Measurements from ENCODE around the gene MPPED1.

The MPPED1 gene

DNA sequence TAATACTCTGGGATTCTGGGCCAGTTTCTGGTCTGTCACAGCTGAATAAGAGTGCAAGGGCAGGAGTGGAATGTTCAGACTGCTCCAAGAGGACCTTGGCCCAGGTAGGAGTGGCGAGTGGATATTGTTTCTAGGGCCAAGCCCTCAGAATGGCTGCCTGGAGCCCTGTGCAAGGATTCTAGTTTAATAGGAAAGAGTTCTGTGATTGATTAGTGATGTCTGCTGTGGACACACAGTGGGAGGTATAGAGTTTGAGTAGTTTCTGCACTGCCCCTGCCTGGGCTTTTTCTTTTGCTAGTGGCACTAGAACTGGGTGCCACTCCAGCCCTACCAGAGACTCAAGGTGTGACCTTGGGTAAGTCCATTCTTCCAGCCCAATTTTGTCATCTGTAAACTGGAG is 9.7 kb upstream of the MPPED1 start:
- TF ChIP-seq, protein P1, sequence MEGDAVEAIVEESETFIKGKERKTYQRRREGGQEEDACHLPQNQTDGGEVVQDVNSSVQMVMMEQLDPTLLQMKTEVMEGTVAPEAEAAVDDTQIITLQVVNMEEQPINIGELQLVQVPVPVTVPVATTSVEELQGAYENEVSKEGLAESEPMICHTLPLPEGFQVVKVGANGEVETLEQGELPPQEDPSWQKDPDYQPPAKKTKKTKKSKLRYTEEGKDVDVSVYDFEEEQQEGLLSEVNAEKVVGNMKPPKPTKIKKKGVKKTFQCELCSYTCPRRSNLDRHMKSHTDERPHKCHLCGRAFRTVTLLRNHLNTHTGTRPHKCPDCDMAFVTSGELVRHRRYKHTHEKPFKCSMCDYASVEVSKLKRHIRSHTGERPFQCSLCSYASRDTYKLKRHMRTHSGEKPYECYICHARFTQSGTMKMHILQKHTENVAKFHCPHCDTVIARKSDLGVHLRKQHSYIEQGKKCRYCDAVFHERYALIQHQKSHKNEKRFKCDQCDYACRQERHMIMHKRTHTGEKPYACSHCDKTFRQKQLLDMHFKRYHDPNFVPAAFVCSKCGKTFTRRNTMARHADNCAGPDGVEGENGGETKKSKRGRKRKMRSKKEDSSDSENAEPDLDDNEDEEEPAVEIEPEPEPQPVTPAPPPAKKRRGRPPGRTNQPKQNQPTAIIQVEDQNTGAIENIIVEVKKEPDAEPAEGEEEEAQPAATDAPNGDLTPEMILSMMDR (conservative IDR thresholded peaks at IDR 0.05) = no peak
- TF ChIP-seq ZFX (IDR thresholded peaks at IDR 0.05) = no peak
- no peak overlapping the region for H3K27ac ChIP-seq

- TF ChIP-seq, protein P1 (conservative IDR thresholded peaks at IDR 0.05) = no peak
- no peak for TF ChIP-seq ZFX (IDR thresholded peaks at IDR 0.05)
These were observed 7.0 kb upstream of the MPPED1 start for GRCh38 chr22:43404673-43405385.

GRCh38 chr22:43406186-43406790 is 5.5 kb upstream of the MPPED1 start:
- no peak overlapping the region for H3K27ac ChIP-seq
- TF ChIP-seq, protein P1 (conservative IDR thresholded peaks at IDR 0.05) = no peak
- no peak for TF ChIP-seq ZFX (IDR thresholded peaks at IDR 0.05)

More at GRCh38 chr22:43404673-43405385, 7.0 kb upstream of the MPPED1 start:
- no peak overlapping the region for H3K27ac ChIP-seq

- H3K27ac ChIP-seq = no peak overlapping the region
- TF ChIP-seq, protein P1 (conservative IDR thresholded peaks at IDR 0.05) = no peak
- no peak for TF ChIP-seq ZFX (IDR thresholded peaks at IDR 0.05)
These were observed 4.2 kb upstream of the MPPED1 start for GRCh38 chr22:43407591-43407990.

DNA sequence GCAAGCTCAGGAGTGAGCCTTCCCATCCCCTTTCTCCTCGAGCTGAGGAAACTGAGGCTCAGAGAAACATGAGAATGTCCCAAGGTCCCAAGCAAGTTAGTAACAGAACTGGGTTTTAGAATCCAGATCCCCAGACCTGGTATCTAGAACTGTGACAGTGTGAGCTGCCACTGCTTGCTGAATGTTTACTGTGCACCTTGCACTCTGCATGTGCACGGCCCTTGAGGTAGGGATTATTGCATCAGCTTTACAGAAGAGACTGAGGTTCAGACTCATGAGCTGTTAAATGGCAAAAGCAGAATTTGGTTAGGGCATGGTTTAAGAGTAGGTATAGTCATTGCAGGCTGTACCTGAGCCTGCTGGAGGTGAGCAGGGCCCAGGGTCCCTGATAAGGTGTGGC is 3.8 kb upstream of the MPPED1 start:
- TF ChIP-seq ZFX (IDR thresholded peaks at IDR 0.05) = no peak
- TF ChIP-seq, protein P1 (conservative IDR thresholded peaks at IDR 0.05) = no peak
- no peak overlapping the region for H3K27ac ChIP-seq

- TF ChIP-seq, protein P1 (conservative IDR thresholded peaks at IDR 0.05) = no peak
- TF ChIP-seq ZFX (IDR thresholded peaks at IDR 0.05) = no peak
These were observed 2.8 kb upstream of the MPPED1 start for GRCh38 chr22:43409046-43409445.

DNA sequence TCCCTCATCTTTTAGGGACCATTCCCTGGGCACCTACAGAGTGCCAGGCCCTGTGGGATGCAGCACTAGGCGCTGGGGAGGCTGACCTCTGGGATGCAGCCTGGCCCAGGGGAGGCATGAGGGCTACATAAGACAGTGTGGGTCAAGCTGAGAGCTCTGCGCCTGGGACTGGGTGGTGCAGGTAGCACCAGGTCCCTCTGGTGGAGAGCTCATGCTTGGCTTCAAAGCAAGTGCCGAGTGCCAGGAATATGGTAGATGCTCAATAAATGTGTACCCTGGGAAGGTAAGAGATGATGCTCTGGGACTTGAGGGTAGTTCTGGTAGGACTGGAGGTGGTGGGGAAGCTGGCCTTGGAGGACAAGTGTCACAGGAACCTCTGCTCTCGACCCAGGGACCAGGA is 2.0 kb upstream of the MPPED1 start:
- H3K27ac ChIP-seq = no peak overlapping the region
- TF ChIP-seq, protein P1 (conservative IDR thresholded peaks at IDR 0.05) = no peak
- no peak for TF ChIP-seq ZFX (IDR thresholded peaks at IDR 0.05)

More at GRCh38 chr22:43409046-43409445, 2.8 kb upstream of the MPPED1 start:
- no peak overlapping the region for H3K27ac ChIP-seq

All from C4-2B (cell line).